Activated CD8-positive, alpha-beta memory T cell treated with anti-CD3 and anti-CD28 coated beads for 36 hours (primary cell): ENCODE data around the gene FIZ1. TPM values are rescaled to one million over a fixed set of nuclear protein-coding genes. Genes with fewer than 3 reads are reported as not detected.

Source experiments
- CTCF ChIA-PET: fragments of 350-600 bp; sonication (Branson Sonifier 250); formaldehyde crosslinking; loops from one replicate; lab custom pipeline; 2021; ENCODE audit warnings: antibody characterized with exemption; lab: Charles Lee
- POLR2A ChIA-PET: fragments of 350-600 bp; sonication (Branson Sonifier 250); formaldehyde crosslinking; loops from one replicate; lab custom pipeline; 2021; ENCODE audit warnings: antibody characterized with exemption; lab: Charles Lee
- total RNA-seq, 2 experiments: library from RNA; stranded (reverse); gene quantifications; one replicate each; pipeline ENCODE4 v1.2.3, GENCODE V29; 2021

The FIZ1 gene
- total RNA-seq, 2 experiments from 2014 or later, result 17.4 to 17.8 TPM

GRCh38 chr19:55620410-55621204, 21.3 kb upstream of the FIZ1 start:
- POLR2A ChIA-PET, result no interaction called here
- CTCF ChIA-PET, result interaction anchor here (1.1 to 2.1 kb wide), 3 partner anchors 10 to 109 kb away, joined by 4 to 6 read pairs (median 6); no protein-coding TSS in a partner anchor

DNA sequence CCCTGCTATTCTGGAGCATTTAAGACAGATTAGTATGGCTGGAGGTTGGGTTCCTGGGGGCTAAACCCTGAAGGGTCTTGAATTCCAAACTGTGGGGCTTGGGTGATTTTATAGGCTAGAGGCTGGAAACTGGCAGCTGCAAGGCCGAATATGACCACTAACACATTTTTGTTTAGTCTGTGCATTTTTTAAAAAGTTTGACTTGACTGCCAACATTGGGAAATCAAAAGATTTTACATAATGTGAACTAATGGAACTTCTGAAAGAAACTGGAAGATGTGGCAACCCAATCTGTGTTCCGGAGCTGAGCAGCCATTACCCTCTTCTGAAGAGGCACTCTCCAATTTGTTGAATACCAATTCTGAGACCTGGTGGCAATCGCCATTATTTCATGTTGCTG, 20.0 kb upstream of the FIZ1 start:
- ChIA-PET POLR2A (no interaction called here), CTCF (interaction anchor here (0.6 to 2.1 kb wide), 4 partner anchors 13 to 306 kb away, joined by 4 to 6 read pairs (median 4); no protein-coding TSS in a partner anchor)

- POLR2A ChIA-PET, result interaction anchor here (0.6 kb wide), 1 partner anchor 279 kb away, joined by 5 read pairs; the partner anchor contains the start of gene KMT5C
- CTCF ChIA-PET, result interaction anchor here (0.7 to 1.4 kb wide), 3 partner anchors 12 to 532 kb away, joined by 4 to 5 read pairs (median 5); no protein-coding TSS in a partner anchor
Measured at GRCh38 chr19:55618426-55618825, 19.1 kb upstream of the FIZ1 start.

- ChIA-PET CTCF (interaction anchor here (1.4 kb wide), 1 partner anchor 11 kb away, joined by 5 read pairs; no protein-coding TSS in a partner anchor), POLR2A (no interaction called here)
Measured at GRCh38 chr19:55617426-55617825, 18.1 kb upstream of the FIZ1 start.

DNA sequence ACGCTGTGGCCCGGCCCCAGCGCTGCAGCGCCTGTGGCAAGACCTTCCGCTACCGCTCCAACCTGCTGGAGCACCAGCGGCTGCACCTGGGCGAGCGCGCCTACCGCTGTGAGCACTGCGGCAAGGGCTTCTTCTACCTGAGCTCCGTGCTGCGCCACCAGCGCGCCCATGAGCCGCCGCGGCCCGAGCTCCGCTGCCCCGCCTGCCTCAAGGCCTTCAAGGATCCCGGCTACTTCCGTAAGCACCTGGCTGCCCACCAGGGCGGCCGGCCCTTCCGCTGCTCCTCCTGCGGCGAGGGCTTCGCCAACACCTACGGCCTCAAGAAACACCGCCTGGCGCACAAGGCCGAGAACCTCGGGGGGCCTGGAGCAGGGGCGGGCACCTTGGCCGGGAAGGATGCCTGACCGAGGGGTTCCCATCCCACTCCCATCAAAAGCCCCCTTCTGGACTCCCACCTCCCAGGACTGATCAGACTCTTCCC, 17.1 kb upstream of the FIZ1 start:
- ChIA-PET CTCF (no interaction called here), POLR2A (no interaction called here)

DNA sequence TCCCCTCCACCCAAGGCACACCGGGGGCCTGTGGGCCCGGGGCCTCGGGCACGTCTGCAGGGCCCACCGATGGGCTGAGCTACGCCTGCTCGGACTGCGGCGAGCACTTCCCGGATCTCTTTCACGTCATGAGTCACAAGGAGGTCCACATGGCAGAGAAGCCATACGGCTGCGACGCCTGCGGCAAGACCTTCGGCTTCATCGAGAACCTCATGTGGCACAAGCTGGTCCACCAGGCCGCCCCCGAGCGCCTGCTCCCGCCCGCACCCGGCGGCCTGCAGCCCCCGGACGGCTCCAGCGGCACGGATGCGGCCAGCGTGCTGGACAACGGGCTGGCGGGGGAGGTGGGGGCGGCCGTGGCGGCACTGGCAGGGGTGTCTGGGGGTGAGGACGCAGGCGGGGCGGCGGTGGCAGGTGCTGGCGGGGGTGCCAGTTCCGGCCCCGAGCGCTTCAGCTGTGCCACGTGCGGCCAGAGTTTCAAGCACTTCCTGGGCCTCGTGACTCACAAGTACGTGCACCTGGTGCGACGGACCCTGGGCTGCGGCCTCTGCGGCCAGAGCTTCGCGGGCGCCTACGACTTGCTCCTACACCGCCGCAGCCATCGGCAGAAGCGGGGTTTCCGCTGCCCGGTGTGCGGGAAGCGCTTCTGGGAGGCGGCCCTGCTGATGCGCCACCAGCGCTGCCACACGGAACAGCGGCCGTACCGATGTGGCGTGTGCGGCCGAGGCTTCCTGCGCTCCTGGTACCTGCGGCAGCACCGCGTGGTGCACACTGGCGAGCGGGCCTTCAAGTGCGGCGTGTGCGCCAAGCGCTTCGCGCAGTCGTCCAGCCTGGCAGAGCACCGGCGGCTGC, 16.5 kb upstream of the FIZ1 start:
- POLR2A ChIA-PET, result no interaction called here
- CTCF ChIA-PET, result interaction anchor here (1.2 kb wide), 1 partner anchor 10 kb away, joined by 4 read pairs; no protein-coding TSS in a partner anchor

GRCh38 chr19:55614711-55615542, 15.6 kb upstream of the FIZ1 start:
- ChIA-PET CTCF (interaction anchor here (1.2 kb wide), 1 partner anchor 9 kb away, joined by 4 read pairs; no protein-coding TSS in a partner anchor), POLR2A (no interaction called here)

DNA sequence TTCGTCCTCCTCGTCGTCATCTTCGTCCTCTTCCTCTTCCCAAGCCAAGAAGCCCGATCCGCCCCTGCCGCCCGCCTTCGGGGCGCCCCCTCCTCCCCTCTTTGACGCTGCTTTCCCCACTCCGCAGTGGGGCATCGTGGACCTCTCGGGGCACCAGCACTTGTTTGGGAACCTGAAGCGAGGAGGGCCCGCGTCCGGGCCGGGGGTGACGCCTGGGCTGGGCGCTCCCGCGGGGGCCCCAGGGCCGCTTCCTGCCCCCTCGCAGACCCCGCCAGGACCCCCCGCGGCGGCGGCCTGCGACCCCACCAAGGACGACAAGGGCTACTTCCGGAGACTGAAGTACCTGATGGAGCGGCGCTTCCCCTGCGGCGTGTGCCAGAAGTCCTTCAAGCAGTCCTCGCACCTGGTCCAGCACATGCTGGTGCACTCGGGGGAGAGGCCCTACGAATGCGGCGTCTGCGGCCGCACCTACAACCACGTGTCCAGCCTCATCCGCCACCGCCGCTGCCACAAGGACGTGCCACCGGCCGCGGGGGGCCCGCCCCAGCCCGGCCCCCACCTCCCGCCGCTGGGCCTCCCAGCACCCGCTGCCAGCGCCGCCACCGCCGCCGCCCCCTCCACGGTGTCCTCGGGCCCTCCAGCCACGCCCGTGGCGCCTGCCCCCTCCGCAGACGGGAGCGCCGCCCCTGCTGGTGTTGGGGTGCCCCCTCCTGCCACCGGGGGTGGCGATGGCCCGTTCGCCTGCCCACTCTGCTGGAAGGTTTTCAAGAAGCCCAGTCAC, 14.8 kb upstream of the FIZ1 start:
- POLR2A ChIA-PET, result no interaction called here
- CTCF ChIA-PET, result interaction anchor here (1.2 kb wide), 1 partner anchor 18 kb away, joined by 4 read pairs; no protein-coding TSS in a partner anchor

GRCh38 chr19:55613396-55613795, 14.1 kb upstream of the FIZ1 start:
- CTCF ChIA-PET, result interaction anchor here (1.2 kb wide), 1 partner anchor 18 kb away, joined by 4 read pairs; no protein-coding TSS in a partner anchor
- POLR2A ChIA-PET, result no interaction called here

DNA sequence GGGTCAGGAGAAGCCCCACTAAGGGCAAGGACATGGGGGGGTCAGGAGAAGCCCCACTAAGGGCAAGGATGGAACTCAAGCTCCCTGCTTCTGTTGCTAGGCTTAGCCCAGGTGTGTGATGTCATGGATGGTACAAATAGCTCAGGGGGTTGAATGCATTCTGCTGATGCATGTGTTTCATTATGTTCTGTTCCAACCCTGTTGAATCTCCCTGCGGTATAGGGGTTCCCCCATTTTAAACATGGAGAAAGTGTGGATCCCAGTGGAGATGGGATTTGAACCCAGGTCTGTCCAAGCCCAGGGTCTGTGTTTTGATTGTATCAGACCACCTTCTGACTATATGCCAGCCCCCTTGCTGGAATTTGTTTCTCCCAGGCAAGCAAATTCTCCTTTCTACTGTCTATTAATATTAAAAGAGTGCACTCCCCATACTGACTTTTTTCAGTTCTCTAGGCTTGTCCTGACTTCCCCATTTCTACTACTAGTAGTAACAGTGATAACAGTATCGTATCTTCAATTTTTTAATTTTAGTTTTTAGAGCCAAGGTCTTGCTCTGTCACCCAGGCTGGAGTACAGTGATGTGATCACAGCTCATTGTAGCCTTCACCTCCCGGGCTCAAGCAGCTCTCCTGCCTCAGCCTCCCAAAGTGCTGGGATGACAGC, 12.8 kb upstream of the FIZ1 start:
- POLR2A ChIA-PET, result no interaction called here
- CTCF ChIA-PET, result interaction anchor here (0.5 kb wide), 1 partner anchor 100 kb away, joined by 4 read pairs; no protein-coding TSS in a partner anchor

- ChIA-PET CTCF (interaction anchor here (0.7 kb wide), 1 partner anchor 27 kb away, joined by 5 read pairs; no protein-coding TSS in a partner anchor), POLR2A (no interaction called here)
Measured at GRCh38 chr19:55611300-55611982, 12.1 kb upstream of the FIZ1 start.

DNA sequence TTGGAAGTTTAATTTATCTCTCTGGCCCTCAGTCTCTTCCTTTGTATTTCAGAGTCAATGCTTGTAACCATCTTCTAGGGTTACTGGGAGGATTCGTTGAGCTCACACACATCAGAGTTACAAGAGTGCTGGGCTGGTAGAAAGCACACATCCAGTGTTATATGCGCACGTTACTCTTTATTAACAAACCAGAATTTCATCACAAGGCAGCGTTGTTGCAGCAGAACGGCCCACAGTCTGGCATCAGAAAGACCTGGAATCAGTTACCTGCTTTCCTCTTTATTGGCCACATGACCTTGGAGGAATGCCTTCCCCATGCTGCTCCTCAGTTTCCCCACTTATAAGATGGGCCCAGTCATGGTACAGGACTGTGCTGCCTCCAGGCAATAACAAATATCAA, 10.0 kb upstream of the FIZ1 start:
- CTCF ChIA-PET, result interaction anchor here (4.1 kb wide), 1 partner anchor 22 kb away, joined by 25 read pairs; no protein-coding TSS in a partner anchor
- POLR2A ChIA-PET, result no interaction called here

DNA sequence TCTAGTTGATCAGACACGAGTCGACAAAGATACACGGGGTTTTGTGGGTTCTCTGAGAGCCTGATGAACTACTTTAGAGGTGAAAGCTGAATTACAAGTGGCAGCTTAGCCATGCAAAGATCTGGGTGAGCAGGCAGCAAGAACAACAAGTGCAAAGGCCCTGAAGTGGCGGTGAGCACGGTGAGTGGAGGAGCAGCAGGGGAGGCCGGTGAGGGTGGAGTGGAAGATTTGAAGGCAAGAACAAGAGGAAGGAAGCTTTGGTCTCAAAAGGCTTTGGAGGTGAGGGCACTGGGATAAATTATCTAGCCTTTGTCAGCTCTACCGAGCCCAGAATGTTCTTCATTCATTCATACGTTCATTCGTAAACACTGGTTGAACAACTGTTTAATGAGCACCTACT, 7.5 kb upstream of the FIZ1 start:
- POLR2A ChIA-PET, result interaction anchor here (0.5 to 1.5 kb wide), 3 partner anchors 27 to 138 kb away, joined by 3 to 7 read pairs (median 4); partner anchors contain the start of gene ZNF581

GRCh38 chr19:55606471-55606787, 7.1 kb upstream of the FIZ1 start:
- POLR2A ChIA-PET, result interaction anchor here (0.5 to 1.5 kb wide), 3 partner anchors 19 to 36 kb away, joined by 4 to 7 read pairs (median 4); partner anchors contain the start of genes ZNF581 and ZNF784
- CTCF ChIA-PET, result interaction anchor here (0.6 to 4.1 kb wide), 17 partner anchors 9 to 610 kb away, joined by 3 to 25 read pairs (median 5); partner anchors contain the start of genes CCDC106, ZNF628 and ZNF784

More for the DNA sequence above, 7.5 kb upstream of the FIZ1 start:
- CTCF ChIA-PET, result interaction anchor here (0.7 to 4.1 kb wide), 15 partner anchors 9 to 465 kb away, joined by 3 to 25 read pairs (median 5); partner anchors contain the start of genes CCDC106, ZNF628 and ZNF784

GRCh38 chr19:55605637-55606470, 6.5 kb upstream of the FIZ1 start, which contains the start of gene ZNF865:
Gene ZNF865, plus strand, starts transcription at chr19:55605647. Its CDS starts 7,972 bp downstream, at chr19:55613619.
- CTCF ChIA-PET, result interaction anchor here (0.6 to 4.1 kb wide), 17 partner anchors 9 to 611 kb away, joined by 3 to 25 read pairs (median 5); partner anchors contain the start of genes CCDC106, ZNF628 and ZNF784
- POLR2A ChIA-PET, result interaction anchor here (0.5 to 1.5 kb wide), 4 partner anchors 19 to 37 kb away, joined by 3 to 7 read pairs (median 4); partner anchors contain the start of genes ZNF581 and ZNF784
